Mononuclear cell (primary cell): Measurements from ENCODE around the gene ETF1. TPM values are rescaled to one million over a fixed set of nuclear protein-coding genes. Genes with fewer than 3 reads are reported as not detected.

Source experiments
- H3K27me3 ChIP-seq: 2 replicates; pipeline ENCODE4 v1.6.0; 2011; ENCODE audit warnings: low read length, control low read depth; ENCODE audit not compliant: insufficient read depth
- H3K4me1 ChIP-seq: 2 replicates; pipeline ENCODE4 v1.5.1; 2011; ENCODE audit warnings: mild to moderate bottlenecking, low read length, control low read depth; ENCODE audit not compliant: insufficient read depth
- H3K4me3 ChIP-seq: 2 replicates; pipeline ENCODE4 v1.5.1; 2011; ENCODE audit warnings: mild to moderate bottlenecking, low read length, moderate library complexity
- H3K9me3 ChIP-seq: 2 replicates; pipeline ENCODE4 v1.5.1; 2011; ENCODE audit warnings: low read depth, mild to moderate bottlenecking, control low read depth, low read length
- total RNA-seq: library from RNA; depleted of rRNA; stranded (reverse); fragments of >200 nt; gene quantifications from one replicate; pipeline ENCODE4 v1.2.3, GENCODE V29; 2012

The ETF1 gene
- total RNA-seq, 1 donor: 189 TPM

- H3K27me3 ChIP-seq: peaks cover 7% of the 10 kb centered on the region
- no peaks in the 10 kb centered on the region for H3K9me3 ChIP-seq
- no peak overlapping the region for H3K4me3 ChIP-seq
- peaks cover 29% of the 10 kb centered on the region for H3K4me1 ChIP-seq
These were observed 74.7 kb downstream of the ETF1 start for GRCh38 chr5:138468133-138468965.

DNA sequence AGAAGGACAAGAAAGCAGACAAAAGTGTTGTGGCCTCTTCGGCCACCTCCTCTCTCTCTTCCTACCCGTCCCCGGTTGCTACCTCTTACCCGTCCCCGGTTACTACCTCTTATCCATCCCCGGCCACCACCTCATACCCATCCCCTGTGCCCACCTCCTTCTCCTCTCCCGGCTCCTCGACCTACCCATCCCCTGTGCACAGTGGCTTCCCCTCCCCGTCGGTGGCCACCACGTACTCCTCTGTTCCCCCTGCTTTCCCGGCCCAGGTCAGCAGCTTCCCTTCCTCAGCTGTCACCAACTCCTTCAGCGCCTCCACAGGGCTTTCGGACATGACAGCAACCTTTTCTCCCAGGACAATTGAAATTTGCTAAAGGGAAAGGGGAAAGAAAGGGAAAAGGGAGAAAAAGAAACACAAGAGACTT, 75.3 kb downstream of the ETF1 start:
- peaks cover 32% of the 10 kb centered on the region for H3K4me1 ChIP-seq

GRCh38 chr5:138466900-138467710, 75.9 kb downstream of the ETF1 start:
- H3K9me3 ChIP-seq: no peaks in the 10 kb centered on the region
- H3K4me3 ChIP-seq: peak overlapping the region; percentile 74
- peaks cover 7% of the 10 kb centered on the region for H3K27me3 ChIP-seq
- peaks cover 32% of the 10 kb centered on the region for H3K4me1 ChIP-seq

More for the DNA sequence above, 75.3 kb downstream of the ETF1 start:
- Histone ChIP-seq H3K9me3 (no peaks in the 10 kb centered on the region), H3K27me3 (peaks cover 7% of the 10 kb centered on the region), H3K4me3 (no peak overlapping the region)

GRCh38 chr5:138466125-138466899, 76.7 kb downstream of the ETF1 start:
- H3K9me3 ChIP-seq: no peaks in the 10 kb centered on the region
- H3K27me3 ChIP-seq: peaks cover 7% of the 10 kb centered on the region
- peak overlapping the region; percentile 74 for H3K4me3 ChIP-seq
- H3K4me1 ChIP-seq: peaks cover 32% of the 10 kb centered on the region

DNA sequence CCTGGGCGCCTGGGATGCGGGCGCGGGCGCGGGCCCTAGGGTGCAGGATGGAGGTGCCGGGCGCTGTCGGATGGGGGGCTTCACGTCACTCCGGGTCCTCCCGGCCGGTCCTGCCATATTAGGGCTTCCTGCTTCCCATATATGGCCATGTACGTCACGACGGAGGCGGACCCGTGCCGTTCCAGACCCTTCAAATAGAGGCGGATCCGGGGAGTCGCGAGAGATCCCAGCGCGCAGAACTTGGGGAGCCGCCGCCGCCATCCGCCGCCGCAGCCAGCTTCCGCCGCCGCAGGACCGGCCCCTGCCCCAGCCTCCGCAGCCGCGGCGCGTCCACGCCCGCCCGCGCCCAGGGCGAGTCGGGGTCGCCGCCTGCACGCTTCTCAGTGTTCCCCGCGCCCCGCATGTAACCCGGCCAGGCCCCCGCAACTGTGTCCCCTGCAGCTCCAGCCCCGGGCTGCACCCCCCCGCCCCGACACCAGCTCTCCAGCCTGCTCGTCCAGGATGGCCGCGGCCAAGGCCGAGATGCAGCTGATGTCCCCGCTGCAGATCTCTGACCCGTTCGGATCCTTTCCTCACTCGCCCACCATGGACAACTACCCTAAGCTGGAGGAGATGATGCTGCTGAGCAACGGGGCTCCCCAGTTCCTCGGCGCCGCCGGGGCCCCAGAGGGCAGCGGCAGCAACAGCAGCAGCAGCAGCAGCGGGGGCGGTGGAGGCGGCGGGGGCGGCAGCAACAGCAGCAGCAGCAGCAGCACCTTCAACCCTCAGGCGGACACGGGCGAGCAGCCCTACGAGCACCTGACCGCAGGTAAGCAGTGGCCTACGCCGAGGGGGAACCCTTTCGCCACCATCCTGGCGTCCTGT, 77.5 kb downstream of the ETF1 start, which contains the start of gene EGR1:
EGR1 (plus strand) TSS at position 219 of the 864 bp plus-strand sequence; CDS start at position 502, 283 bp downstream.
- Histone ChIP-seq H3K9me3 (no peaks in the 10 kb centered on the region), H3K4me3 (peak within 1 kb of the TSS; percentile 74), H3K4me1 (peaks cover 32% of the 10 kb centered on the region), H3K27me3 (peaks cover 7% of the 10 kb centered on the region)

DNA sequence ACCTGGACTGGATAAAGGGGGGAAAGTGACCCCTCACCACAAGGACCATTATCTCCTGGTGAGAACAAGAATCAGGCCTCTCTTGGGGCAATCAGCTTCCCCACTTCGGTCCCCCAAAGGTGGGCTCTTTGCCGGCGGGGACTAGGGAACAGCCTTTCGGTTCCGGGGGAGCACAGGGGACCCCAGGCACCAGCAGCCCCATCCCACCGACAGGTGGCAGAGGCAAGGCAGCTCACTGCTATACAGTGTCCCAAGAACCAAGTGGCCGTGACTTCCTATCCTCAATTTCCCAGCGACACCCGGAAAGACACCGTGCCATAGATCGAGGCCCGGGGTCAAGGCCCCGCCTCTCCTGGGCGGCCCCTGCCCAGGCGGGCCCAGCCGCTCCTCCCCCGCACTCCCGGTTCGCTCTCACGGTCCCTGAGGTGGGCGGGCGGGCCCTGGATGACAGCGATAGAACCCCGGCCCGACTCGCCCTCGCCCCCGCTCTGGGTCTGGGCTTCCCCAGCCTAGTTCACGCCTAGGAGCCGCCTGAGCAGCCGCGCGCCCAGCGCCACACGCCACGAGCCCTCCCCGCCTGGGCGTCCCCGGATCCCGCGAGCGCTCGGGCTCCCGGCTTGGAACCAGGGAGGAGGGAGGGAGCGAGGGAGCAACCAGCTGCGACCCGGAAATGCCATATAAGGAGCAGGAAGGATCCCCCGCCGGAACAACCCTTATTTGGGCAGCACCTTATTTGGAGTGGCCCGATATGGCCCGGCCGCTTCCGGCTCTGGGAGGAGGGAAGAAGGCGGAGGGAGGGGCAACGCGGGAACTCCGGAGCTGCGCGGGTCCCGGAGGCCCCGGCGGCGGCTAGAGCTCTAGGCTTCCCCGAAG, 78.4 kb downstream of the ETF1 start:
- no peaks in the 10 kb centered on the region for H3K9me3 ChIP-seq

GRCh38 chr5:138464008-138464387, 79.0 kb downstream of the ETF1 start:
- Histone ChIP-seq H3K4me3 (peak overlapping the region; percentile 74), H3K9me3 (no peaks in the 10 kb centered on the region), H3K4me1 (peaks cover 44% of the 10 kb centered on the region), H3K27me3 (peaks cover 7% of the 10 kb centered on the region)

More for the DNA sequence above, 78.4 kb downstream of the ETF1 start:
- Histone ChIP-seq H3K4me3 (peak overlapping the region; percentile 74), H3K4me1 (peaks cover 38% of the 10 kb centered on the region), H3K27me3 (peaks cover 7% of the 10 kb centered on the region)

DNA sequence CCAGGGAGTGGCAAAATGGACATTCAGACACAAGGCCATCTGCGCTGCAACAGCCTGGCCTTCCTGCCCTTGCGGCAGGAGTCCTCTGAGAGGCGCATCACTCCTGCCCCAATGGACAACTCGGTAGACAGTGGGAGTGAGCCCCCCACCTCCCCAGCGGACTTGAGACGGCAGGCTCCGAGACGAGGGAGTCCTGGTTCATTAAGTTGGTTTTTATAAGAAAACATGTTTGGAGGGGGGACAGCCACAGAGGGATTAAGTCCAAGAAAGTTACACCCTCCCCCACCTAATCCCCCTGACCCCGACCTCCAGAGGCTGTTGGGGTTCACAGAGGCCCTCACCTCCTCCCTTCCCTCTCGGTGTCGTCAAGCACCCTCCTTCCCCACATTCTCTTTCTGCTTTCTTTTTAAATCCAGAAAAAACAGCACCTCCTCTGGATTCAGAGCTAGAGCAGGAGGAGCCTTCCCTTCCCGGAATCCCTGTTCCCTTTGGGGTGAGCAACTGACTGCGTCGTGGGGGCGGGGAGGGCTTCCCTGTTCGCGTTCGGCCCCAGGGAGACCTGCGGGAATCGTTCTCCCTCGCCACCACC, 79.5 kb downstream of the ETF1 start:
- H3K4me3 ChIP-seq: peak overlapping the region; percentile 74
- no peaks in the 10 kb centered on the region for H3K9me3 ChIP-seq
- peaks cover 49% of the 10 kb centered on the region for H3K4me1 ChIP-seq
- H3K27me3 ChIP-seq: peaks cover 7% of the 10 kb centered on the region

DNA sequence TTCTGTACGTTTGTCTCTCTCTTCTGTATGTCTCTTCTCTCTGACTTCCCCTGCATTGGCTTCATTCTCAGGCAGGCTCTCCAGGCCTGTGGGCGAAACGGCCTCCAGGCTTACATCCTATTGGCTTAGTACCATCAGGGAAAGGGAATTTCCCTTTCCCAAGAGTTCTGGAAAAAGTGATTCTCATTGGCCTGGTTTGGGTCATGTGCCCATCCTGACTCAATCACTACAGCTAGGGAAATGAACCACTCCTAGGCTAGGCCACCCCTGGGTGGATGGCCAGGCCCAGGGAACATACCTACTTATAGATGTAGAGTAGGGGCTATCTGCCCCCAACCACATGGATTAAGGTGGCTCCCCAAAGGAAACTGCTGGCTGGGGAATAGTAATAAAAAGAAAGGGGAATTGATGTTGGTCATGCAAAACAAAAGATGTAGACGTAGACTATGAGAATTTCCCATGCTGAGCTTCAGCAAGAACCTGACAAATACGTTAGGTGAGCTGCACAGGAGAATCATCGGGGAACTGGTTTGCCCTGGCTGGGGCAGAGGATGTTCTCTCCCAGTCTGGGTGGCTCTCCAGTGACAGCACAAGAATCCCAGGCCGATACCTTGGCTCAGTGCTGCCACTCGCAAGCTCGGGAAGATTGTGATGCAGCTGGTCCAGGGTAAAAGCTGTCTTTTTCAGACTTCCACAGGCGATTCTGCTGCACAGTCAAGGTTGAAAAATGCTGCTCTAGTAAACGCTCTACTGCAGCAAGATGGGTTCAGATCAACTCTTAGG, 81.5 kb downstream of the ETF1 start:
- Histone ChIP-seq H3K9me3 (no peaks in the 10 kb centered on the region), H3K4me3 (no peak overlapping the region), H3K4me1 (peaks cover 40% of the 10 kb centered on the region), H3K27me3 (peaks cover 6% of the 10 kb centered on the region)

DNA sequence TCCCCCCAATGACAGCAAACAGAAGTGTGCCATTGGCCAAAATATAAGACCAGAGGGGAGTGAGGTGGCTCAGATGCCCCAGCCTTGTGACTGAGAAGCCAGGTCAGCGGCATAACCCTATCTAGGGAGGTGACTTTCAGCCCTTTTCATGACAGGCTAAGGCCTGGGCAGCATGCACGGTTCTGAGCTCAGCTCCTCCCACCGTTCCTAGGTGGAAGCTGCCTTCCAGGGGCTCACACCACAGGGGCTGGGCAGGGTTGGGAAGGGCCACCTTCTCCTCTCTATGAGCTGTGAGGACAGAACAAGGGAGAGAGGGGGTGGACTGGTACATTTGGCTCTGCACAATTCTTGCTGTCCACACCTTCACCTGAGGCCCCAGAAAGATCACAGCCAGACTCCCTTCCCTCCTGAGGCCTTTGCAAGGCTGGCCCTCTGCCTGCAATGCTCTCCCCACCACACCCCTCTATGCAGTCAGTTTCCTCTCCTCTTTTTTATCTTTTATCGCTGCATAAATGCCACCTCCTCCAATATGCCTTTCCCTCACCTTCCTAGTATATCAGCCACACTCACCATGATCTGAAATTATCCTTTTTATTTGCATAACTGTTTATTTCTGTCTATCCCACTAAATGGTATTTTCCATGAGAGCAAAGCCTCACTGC, 82.9 kb downstream of the ETF1 start:
- Histone ChIP-seq H3K4me1 (peaks cover 32% of the 10 kb centered on the region), H3K4me3 (no peak overlapping the region), H3K27me3 (no peaks in the 10 kb centered on the region)

GRCh38 chr5:138459311-138459933, 83.6 kb downstream of the ETF1 start:
- Histone ChIP-seq H3K27me3 (no peaks in the 10 kb centered on the region), H3K9me3 (no peaks in the 10 kb centered on the region), H3K4me1 (peaks cover 32% of the 10 kb centered on the region)

More for the DNA sequence above, 82.9 kb downstream of the ETF1 start:
- H3K9me3 ChIP-seq: no peaks in the 10 kb centered on the region

GRCh38 chr5:138458856-138459255, 84.2 kb downstream of the ETF1 start:
- H3K9me3 ChIP-seq: no peaks in the 10 kb centered on the region
- no peak overlapping the region for H3K4me3 ChIP-seq
- peaks cover 32% of the 10 kb centered on the region for H3K4me1 ChIP-seq

More at GRCh38 chr5:138459311-138459933, 83.6 kb downstream of the ETF1 start:
- H3K4me3 ChIP-seq: no peak overlapping the region

More at GRCh38 chr5:138458856-138459255, 84.2 kb downstream of the ETF1 start:
- H3K27me3 ChIP-seq: no peaks in the 10 kb centered on the region
